CD4-positive, alpha-beta T cell treated with Interferon alpha-2 for 1 hour (primary cell): ENCODE data around the gene TACC2.

ENCODE experiments used
- DNase-seq, 2 donors: peaks; one replicate each; pipeline ENCODE4 v3.0.0-alpha.2; 2020 to 2022

Gene TACC2

DNA sequence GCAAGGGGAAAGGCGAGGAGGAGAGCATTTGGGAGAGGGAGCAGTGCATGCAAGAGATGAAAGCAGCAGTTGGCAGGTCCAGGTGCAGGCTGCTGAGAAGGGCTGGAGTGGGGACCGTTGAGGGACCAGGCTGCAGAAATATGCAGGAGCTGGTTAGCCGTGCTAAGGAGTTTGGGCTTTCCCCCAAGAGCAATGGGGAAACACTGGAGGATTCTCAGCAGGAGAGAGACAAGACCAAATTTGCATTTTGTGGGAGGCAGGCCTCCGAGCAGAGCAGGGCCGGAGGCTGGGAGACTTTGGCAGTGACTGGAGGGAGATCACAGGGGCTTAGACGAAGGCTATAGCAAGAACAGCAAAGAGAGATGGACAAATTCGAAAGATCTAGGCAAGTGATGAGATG is 293.9 kb downstream of the TACC2 start:
- no peak for DNase-seq

DNA sequence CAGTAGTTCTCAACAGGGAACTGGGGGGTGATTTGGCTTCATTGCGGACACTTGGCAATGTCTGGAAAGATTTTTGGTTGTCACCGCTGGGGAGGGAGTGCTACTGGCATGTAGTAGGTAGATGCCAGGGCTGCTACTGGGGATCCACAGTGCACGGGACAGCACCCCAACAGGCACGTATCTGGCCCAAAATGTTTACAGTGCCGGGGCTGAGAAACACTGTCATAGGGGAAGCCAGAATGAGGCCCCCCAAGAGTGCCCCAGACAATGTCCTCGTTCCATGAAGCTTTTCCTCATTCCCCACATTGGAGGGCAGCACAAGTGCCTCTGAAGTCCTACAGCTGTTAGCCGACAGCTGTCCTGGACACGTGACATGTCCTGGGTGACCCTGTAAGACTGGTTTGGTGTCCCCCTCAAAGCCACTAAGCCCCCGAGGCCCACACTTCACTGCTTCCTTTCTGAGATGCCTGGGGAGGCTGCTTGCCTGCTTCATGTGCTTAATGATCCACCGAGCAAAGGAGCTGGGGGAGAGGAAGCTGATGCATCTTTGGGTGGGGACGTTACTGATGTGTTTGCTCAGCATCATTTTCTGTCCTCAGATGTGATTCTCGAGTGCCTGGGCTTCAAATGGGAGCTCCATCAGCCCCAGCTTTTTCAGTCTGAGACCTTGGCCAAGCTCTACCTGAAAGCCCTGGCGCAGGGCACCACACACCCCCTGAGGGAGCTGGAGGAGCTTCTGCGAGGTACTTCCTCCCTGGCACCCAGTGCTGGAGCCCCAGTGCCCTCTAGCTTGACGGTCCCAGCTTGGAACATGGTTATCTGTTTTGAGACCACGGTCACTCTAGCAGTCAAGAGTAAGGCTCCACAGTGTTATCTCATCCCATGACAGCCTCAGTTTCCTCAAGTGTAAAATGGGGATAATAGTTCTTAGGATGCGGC is 296.8 kb downstream of the TACC2 start:
- DNase-seq, result no peak

DNA sequence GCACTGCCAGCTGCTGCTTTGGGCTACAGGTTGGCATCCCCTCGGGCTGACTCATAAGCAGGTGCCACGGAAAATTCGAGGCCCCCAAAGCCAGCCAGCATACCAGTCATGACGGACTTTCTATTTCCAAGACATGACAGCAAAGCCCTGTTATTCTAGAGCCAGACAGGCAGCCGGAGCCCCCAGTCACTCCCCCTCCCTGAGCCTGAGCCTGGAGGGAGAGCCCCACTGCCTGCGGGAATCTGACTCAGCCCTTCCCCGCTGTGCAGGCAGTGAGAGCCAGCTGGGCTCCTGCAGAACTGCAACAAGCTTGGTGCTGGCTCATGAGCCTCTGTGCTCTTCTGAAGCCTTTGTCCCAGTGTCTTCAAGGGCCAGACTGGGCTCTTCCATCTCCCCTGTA is 297.9 kb downstream of the TACC2 start:
- DNase-seq, result no peak

DNA sequence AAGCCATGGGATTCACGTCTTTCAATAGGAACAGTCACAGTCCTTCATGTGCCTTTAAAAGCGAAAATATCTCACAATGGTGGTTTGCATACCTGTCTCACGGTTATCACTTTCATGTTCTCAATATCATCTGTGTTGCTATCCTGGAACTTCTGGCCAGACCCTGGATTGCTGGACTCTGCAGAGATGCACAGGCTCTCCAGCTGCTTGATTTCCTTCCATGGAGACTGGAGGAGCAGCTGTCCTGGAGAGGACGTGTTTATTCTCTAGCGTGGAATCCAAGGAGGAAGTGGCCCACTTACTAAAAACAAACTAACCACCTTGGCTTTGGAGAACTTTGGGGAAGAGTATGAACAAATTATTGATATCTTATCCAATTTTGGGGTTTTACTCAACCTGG is 298.6 kb downstream of the TACC2 start:
- DNase-seq, result no peak

DNA sequence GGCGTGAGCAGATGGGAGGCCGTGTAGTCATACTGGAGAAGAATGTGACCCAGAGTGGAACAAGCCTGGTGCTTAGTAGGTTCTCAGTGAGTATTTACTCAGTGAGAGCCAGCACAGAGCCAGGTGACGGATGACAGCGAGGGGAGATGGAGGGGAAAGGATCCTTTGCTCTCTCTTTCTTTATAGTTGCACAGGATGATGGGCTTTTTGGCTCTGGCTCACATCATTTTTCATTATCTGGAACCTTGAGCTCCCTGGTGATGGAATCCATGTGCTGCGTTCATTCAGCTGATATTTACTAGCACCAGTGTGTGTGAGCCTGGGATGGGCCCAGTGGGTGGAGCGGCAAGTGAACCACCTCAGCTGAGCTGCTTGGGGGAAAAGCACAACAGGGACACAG is 299.3 kb downstream of the TACC2 start:
- DNase-seq, result no peak

DNA sequence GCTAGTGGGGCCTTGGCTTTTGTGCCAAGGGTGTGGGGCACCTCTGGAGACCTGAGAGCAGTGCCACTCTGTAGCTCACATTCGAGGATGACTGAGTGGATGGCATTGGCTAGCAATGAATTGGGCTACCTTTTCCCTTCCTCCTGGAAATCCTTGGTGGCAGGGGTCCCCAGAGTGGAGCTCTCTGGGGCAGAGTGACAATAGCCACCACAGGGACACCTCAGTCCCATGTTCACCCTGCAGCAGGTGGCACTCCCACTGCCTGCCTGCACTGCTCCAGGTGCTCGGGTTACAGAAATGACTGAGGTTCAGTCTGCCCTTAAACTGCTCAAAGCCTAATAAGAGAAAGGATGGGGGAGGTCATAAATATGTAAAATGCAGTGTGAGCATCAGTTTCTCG is 300.0 kb downstream of the TACC2 start:
- DNase-seq, result no peak

DNA sequence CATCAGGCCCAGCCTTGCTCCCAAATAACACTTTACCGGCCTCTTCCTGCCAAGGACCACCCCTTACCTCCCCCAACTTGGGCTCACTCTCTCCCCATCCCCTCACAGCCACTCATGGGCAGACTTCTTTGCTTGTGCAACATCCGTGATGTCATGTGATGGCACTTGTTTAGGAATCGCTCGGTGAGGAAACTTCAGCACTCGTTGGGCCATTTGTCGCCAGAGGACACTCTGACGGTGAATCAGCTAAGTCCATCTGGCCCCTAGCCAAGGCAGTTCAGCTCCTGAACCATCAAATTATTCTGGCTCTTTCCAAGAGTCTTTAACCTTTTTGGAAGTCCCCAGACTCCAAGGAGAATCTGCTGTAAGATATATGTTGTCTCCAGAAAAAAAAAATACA is 301.4 kb downstream of the TACC2 start:
- DNase-seq, result no peak

DNA sequence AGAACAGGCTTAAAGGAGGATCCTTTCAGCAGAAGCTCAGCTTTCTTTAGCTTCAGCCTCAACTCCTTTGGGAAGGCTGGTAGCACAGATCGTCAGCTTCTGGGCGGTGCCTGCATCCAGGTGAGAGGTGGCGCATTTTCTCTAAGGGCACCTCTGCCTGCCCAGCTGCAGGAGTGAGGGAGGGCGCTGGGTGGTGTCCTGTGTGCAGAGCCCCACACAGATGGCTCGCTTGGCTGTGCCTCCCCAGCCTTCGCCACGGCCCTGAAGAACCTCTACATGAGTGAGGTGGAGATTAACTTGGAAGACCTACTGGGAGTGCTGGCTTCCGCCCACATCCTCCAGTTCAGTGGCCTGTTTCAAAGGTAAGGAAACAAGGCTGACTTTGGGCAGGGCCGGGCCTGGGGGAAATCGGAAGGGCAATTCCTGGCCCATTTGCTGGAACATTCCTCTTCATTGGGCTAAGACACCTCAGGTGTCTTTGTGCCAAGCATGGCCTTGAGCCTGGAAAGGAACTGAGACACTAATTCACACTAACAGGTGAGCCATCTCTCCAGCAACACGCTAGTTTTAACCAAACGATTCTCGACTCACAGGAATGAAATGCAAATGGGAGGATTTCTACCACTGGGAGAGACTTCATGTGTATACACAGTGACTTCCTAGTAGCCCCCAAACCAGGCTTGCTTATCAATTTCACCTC is 302.0 kb downstream of the TACC2 start:
- DNase-seq, result no peak

DNA sequence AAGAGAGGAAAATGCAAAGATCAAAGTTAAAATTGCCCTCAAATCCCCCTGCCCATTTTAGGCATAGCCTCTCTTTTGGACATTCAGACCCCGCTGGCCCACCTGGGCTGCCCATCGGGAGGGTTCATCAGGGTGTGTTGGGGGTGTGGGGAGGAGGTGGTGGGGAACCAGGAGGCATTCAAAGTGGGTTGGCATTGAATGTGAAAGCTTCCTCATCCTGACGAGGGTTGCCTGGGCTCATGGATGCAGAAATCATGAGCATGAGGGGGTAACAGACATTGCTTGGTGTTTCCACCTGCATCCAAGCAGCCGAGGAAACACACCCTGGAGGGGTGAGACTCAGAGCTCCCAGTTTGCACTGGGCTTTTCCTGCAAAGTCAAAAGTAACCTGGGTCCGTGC is 302.8 kb downstream of the TACC2 start:
- no peak for DNase-seq

DNA sequence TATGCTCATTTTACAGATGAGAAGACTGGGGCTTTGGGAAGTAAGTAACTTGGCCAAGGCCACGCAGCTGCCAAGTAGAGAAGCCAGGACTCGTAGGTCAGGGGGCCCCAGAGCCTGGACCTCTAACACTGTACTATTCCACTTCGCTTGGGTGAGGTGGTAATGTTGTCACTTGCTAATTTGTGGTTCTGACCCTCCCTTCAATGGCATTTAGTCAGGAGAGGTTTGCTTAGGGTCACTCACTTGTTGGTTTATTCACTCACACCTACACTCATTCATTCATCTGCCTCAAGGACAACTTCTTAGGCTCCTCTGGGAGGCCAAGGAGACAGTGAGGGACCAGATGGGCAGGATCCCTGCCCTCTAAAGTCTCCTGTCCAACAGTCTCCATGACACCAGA is 303.4 kb downstream of the TACC2 start:
- DNase-seq, result no peak

DNA sequence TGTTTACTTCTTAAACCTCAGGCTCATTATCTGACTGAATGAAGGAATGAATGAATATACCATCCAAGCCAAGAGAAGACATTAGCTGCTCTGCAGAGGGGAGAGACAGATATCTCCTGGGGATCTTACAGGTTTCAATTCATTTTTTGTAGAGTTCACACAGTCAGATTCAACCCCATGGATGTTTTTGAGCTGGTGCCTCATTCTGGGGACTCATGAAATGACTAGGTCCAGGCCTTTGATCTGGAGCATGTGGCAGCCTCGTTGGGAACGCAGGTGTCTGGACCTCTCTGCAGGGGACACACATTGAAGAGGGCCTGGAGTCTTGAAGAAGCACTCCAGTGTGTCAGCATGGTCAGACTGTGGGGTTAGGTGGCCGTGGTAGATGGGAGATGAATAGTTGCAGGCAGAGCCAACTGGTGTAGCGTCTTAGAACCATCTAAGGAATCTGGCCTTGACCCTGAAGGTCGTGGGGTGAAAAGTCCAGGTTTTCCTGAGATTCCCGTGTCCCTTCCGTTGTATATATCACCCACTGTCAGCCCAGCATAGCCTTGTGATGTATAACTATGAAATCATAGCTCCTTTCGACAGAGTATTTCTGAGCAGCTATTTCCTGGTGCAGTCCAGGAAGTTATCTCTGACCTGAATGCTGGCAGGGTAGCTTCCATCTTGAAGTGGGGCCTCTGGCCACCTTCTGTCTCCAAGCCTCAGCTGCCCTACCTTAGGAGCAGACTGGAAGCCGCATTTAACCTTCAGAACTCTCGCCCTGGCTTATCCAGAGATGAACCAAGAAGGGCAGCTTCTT is 304.4 kb downstream of the TACC2 start:
- DNase-seq, result no peak

DNA sequence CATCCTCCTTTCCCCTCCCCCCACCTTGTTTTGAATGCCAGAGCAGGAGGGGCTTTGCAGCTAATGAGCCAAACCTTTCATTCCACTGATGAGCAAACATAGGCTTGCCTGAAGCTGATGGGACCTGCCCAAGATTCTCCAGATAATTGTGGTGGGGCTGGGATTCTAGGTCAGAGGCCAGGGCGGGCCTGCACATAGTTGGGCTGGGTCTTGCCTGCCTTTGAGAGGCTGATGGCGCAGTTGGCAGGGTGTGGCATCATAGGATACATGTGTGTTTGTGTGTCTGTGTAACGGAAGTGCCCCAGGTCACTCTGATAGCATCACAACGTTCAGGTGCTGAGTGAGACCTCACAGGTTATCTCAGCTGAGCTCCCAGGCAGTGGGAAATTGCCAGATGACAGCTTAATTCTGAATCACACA is 305.0 kb downstream of the TACC2 start:
- no peak for DNase-seq

DNA sequence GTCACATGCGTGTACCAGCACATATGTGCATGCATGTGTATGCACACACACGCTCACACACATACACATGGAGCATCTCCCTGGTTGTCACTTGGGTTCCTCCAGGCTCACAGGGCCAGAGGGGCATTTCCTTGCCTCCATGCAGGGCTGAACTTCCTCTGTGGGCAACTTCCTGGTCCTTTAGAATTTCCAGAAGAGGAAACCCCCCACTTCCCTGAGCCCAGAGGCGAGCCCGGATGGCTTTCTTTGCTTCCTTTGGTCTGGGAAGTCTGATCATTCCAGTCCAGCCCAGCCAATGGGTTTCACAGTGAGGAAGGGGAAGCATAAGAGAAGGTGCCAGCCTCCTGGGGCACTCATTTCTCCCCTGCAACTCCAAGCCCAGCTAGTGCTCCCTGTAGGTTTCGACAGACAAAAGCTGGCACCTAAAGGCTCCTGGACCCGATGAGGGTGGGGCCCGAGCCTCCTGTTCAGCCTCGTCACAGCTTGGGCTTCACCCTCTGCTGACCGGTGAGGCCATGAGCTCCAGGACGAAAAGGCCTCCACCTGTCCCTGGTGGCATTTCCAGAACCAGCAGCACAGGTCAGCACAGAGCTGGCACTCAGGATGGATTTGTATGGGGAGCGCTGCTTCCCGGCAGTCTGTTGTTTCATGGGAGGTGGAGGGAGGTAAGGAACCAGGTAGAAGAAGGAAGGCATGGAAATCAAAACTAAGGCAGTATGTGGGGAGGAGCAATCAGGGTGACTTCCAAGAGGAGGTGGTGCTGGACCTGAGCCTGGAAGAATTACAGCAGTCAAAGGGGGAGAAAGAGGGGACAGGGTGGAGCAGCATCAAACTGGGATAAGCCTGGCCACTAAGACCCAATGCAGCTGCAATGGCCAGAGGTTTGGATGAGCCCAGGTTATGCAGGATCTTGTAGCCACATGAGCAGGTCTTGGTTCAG is 305.8 kb downstream of the TACC2 start:
- DNase-seq, result no peak

DNA sequence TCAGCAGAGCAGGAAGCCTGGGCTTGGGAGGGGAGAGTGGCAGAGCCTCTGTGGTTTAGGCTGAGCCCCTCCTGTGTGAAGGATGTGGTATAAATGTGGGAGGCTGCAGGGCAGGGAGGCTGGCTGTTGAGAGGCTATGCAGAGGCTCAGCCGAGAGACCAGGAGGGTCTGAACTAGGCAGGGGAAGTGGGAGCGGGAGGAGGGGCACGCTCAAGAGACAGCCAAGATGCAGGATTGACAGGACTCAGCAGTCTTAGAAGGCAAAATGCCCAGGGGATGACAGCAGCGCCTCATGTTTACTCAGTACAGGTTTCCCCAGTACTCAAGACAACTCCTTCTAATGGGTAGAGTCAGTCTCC is 306.5 kb downstream of the TACC2 start:
- peak in 1 of 2 donors; percentile 11 for DNase-seq

DNA sequence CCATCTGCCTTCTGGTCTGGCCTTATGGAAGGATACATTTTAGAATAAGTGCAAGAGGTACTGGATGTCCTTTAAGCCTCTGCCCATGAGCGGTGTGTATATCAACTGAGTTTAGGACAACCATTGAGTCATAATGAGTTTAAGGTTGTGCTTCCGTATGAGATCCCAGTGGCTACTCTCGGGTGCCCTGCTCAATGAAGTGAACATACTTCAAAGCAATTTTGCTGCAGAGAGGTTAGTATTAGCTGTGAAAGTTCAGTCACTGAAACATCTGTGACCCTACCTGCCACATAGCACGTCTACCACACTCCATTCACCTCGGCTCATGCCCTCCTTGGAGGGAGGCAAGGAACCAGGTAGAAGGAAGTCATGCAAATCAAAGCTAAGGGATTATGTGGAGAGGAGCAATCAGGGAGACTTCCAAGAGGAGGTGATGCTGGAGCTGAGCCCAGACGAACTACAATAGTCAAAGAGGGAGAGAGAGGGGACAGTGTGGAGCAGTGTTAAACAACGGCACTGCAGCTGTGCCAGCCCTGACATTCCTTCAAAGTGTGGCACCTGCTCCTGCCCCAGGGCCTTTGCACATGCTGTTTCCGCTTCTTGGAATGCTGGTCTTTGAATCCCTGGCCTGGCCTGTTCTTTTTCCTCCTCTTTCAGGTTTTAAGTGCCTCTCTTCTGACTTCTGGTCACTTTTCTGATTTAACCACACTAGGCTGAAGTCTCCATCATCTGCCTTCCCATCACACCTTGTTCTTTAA is 307.6 kb downstream of the TACC2 start:
- DNase-seq, result no peak

DNA sequence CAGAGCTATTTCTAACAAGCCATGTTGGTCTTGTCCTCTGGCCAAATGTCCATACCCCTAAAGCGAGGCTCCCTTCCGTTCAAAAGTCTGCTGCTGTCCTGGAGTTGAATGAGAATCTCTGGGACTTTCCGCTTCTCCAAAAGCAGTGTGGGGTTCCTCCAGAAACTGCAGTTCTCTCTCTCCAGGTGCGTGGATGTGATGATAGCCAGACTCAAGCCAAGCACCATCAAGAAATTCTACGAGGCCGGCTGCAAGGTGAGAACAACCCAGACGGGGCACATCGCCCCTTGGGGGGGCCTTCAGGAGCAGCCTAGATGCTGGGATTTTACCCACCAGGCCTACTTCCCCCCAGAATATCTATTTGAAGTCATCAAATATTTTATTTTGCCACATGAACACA is 308.6 kb downstream of the TACC2 start:
- no peak for DNase-seq

DNA sequence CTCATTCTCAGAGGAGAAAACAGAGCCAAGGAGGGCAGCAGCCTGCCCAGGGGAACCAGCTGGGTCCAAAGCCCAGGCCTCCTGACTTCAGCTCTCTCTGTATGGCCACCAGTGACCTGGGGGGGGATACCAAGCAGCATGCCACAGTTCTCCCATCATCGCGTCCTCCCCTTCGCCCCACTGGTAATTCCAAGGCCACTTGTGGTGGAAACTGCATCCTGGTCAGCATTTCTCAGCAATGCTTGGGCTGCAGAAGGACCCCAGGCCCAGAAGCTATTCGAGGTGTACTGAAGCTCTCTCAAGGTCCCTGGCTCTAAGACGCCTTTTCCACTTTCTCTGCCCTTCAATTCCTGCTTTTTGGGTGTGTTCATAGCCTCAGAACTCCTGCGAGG is 309.2 kb downstream of the TACC2 start:
- no peak for DNase-seq

DNA sequence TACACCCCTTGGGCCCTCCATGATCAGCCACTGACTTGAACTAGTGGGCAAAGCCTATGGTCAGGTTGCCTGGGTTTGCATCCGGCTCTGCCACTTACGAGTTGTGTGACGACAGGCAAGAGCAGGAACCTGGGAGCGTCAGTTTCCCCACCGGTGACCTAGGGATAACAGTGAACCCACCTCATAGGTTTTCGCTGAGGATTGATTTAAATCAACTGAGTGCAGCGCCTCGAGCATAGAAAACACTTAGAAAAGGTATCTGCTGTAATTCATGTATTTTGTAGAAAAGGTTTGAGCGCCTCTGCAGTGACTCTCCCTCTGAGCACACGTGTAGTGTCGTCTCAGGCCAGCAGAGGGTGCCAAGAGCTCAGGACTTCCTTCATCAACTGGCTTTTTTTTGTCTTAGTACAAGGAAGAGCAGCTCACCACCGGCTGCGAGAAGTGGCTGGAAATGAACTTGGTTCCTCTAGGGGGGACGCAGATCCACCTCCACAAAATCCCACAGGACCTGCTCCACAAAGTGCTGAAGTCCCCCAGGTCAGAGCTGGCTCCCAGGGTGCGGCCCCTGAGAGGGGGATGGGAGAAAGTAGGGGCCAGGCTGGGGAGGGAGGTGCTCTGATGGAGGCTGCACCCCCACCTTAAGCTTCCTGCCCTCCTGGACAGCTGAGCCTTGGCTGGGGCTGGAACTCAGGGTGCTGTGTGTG is 309.8 kb downstream of the TACC2 start:
- peak; percentile 48 to 67 for DNase-seq

DNA sequence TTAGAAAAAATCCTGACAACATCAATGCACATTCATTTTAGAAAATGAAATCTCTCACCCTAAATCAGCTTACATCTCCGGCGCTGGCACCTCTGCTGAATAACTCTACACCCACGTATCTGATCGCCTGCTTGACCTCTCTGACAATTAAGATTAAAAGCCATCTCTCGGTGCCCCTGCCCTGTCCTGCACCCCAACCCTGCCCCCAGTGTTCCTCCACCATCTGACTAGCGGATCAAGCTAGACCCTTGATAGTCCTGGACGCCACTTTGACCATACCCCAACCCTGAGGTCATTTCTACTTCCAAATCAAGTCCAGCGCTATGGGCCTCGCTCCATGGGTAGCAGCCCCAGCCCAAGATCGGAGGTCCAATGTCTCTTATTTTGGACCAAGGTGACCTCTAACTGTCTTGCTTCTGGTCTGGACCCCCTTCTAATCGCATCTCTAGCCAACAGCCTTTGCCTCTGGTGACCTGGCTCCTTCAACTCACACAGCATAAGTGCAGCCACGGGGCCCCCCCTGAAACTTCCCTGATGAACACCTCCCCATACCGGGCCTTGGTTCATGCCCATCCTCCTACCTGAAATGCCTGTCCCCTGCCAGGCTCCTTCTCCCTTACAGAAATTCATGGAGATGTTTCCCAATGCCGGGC is 310.6 kb downstream of the TACC2 start:
- no peak for DNase-seq

DNA sequence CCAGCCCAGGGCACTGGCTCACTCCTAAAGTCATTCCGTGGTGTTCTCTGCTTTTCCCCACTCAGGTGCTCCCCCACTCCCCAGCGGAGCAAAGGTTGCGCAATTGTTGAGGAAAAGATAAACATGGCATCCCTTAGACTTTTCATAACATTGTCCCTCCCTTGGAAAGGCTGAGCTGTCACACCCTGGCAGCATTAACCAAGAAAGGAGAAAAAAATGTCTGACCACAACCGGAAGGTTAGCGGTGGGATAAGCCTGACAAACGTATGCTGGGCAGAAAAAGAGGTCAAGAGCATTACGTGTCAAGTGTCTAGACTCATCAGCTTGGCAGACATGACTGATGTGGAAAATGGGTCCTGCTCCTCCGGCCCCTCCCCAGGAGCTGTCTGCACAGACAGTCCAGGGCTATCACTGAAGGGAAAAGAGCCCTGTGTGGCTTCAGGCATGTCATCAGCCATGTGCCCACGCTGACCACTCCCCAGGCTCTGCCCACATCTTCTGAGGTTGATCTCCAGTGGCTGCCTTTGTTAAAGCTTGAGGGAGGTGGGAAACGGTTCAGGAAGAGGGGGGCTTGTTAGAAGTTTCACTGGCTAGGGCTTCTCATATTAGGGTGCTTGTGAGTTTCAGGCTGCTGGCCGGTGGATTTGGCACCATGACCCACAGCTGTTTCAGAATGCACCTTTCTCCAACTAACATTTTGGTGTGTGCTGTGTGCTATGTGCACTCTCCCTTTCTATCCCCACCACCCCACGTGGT is 312.3 kb downstream of the TACC2 start:
- DNase-seq, result no peak
